GM04503 (cell line): ENCODE measurements around the gene OR5B3.
A peak's percentile ranks its signal among the peaks of the same experiment; 100 is the strongest.
"Not testable (repeated sequence)": the region's sequence is repeated elsewhere in the genome, so short reads cannot be mapped to it uniquely, and the experiment has no call there.

ENCODE experiments used
- DNase-seq: peaks from one replicate; pipeline ENCODE4 v3.0.0-alpha.2; 2012; ENCODE audit warnings: low read depth

The OR5B3 gene

GRCh38 chr11:58406774-58407173, at the start of gene OR5B3:
Gene OR5B3, minus strand, starts transcription at chr11:58406874. Its CDS starts 3,465 bp downstream, at chr11:58403409.
- DNase-seq: no peak

DNA sequence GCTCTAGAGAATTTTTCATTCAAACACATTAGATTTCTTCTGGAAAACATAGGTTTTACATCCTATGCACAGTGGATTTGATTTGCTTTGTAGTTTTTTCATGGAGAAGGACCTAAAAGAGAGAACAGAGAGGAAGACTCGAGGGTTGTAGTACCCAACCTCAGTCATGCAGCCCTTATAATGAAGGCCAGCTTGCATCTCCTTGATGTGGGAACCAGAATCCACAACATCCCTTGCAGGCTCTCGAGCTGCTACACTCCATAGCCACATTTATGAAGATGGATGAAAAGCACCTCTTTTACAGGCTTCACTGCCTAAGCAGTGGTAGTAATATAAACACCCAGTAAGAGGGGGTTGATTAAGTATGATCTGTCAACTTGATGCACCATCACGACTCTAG, 44.9 kb upstream of the OR5B3 start:
- DNase-seq: no peak

DNA sequence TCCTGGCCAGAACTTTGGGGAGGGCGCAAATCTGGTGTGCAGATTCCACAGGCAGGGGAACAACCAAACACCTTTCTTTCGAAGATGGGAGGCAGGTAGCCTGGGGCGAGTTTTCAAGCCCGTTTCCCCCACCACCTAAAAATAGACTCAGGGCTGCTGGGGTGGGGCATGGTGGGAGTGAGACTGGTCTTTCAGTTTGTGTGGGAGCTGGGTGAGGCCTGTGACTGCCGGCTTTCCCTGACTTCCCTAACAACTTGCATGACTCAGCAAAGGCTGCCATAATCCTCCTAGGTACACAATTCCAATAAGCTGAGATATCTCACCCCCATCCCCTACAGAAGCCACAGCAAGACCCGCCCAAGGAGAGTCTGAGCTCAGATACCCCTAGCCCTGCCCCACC, 39.6 kb upstream of the OR5B3 start:
- DNase-seq: no peak

DNA sequence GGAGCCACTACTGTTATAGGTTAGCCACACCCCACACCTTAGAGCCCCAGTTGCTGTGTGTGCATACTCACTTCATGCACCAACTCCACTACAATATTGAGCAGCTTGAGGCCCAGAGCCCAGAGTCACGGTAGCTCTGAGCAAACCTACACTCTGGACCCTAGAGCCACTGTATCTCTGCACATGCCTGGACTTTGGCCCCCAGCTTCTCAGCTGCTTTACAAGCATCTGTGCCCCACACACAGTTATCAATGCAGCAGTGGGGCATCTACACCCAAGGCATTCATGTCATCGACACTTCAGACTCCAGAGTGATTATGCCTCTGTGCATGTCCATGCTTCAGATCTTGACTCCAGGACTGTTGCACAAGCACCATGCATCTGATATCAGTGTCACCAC, 37.6 kb upstream of the OR5B3 start:
- DNase-seq: no peak

DNA sequence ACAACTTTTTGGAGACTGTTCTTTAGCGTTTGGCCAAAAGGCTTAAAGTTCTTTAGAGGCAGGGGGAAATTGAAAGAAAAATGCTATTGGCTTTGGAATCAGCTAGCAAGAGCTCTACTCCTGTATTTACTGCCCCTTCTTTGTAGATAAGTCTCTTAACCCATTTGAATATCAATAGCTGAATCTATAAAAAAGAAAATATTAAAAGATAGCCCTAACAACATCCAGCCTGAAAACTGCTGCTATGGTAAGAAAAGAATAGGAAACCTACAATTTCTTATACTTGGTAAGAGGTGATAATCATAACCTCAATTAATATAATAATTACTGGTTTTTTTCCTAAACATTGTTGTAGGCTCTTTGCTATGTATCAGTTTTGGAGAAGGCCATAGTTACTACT, 35.5 kb upstream of the OR5B3 start, which contains the start of gene OR5B12:
Gene OR5B12 (minus strand): TSS at position 101 of the 400 bp plus-strand sequence. CDS start 2,085 bp downstream, outside the sequence.
- no peak for DNase-seq

DNA sequence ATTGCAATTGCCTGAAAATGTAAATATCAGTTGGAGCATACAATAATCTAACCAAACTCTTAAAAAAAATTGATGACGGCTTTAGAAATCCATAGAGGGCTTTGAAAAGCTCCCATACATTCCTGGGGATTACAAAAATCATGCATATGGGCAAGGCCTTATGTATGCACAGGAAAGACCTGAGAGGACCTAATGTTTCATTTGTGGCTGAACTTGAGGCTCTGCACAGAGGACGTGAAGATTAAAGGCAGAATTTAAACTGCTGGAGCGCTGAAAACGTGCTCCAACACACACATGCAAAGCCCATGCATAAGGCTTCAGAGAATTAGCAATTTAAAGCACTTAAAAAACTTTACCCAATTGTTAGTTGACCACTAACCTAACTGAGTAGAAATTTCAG, 31.8 kb upstream of the OR5B3 start:
- DNase-seq: no peak

DNA sequence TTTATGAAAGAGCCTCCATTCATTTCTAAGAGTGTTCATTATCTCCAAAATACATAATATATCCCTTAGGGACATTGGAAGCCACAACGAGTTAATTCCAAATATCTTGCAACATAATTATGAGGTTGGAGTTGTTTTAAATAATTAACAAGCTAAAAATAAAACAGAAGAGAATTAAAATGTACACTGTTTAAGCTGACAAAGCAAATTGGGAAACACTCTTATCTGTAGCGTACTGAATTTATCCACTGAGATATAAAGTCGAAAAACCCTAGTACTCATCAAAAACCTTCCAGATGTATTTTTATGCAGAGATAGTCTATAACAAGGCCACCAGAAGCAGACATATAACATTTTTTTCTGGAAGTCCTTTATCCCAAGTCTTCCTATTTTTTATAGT, 27.5 kb upstream of the OR5B3 start:
- DNase-seq: no peak

DNA sequence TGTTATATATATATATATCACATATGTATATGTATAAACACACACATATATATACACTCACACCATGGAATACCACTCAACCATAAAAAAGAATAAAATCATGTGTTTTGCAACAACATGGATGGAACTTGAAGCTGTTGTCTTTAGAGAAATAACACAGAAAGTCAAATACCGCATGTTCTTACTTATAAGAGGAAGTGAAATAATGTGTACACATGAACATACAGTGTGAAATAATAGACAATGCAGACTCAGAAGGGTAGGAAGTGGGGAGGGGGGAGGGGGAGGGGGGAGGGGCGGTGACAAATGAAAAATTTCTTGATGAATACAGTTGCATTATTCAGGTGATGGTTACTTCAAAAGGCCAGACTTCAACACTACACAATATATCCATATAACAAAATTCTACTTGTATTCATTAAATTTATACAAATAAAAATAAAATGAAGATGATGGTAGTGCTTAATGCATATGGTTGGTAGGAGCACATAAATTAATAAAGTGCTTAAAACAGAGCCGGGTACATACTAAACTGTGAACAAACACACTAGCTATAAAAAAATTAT, 27.0 kb upstream of the OR5B3 start:
- DNase-seq: no peak

DNA sequence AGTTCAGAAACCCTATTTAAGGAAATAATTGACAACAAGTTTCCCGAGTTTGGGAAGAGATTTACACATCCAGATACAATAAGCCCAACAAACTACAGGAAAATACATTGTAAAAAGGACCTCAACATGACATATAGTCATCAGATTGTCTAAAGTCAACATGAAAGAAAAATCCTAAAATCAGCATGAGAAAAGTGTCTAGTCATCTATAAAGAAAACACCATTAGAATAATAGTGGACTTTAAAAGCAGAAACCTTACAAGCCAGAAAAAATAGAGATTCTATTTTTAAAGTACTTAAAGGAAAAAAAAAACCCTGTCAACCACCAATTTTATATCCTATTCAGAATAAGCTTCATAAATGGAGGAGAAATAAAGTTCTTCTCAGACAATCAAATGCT, 22.6 kb upstream of the OR5B3 start:
- no peak for DNase-seq

DNA sequence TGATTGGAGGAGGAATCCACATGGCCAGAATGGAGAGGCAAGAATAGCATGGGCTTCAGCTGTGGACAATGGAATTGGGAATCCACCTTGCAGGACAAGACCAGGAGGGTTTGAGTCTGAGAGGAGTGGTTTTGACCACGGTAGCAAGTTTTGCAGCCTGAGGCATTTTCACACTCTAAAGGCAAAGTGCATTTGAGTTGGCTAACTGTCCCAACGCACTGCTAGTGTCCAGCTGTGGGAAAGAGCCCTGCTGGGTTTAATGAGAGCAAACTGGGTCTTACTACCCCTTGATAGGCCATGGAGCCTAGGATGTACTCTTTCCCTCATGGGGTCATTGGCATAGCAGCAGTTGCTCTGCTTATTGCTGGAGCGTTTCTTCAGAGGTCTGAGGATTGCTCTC, 21.3 kb upstream of the OR5B3 start, which contains the start of gene OR5B2:
Gene OR5B2 (minus strand): TSS at position 101 of the 400 bp plus-strand sequence. CDS start 4,860 bp downstream, outside the sequence.
- no peak for DNase-seq

DNA sequence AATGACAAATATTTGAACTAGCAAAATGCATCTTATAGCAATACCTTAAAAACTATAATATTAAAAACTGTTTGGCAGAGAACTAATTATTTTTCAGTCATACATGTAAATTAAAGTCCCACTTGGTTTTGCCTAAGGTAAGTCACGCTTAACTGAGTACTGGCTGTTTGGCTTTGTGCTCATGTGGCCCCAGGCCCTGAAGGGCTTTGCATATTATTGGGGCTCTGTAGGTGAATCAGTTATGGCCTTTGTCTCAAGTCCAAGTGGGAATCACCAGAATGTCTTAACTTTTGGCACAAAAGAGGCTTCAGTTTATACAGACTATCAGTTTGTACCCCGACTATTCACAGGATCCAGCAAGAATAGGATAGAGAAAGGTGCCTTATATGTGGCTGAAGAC, 7.1 kb downstream of the OR5B3 start:
- DNase-seq: not testable (repeated sequence)

DNA sequence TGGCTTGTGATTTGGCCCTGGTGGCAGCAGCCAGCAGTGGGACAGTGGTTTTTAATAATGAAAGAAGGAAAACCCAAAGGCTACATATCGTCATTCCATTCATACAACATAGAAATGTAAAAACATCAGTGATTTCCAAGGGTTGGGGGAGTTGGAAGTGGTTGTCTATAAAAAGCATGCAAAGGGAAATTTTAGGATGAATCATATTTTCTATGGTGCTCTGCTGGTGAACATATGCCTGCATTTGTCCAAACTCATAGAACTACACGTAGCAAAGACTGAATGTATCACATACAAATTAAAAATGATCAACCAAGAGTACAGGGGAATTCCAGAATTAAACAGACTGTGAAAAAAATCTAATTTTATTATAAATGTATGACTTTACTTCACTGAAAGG, 11.1 kb downstream of the OR5B3 start:
- DNase-seq: no peak

DNA sequence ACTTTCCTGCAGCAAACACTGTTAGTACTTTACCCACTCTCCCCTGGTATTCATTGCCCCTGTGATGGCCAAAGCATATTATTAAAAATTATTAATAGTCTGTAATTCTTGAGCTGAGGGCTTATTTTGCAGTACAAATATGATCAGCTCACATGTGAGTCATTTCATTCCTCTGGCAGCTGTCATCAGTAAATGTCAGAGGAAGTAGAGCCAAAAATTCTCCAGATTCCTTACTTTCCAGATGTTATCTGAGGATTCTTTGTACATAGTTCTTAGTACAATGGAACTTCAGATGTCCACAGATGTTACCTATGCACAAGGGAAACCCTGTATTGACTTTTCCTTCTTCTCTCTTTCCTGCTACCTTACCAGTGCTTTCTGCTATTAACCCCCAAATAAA, 12.5 kb downstream of the OR5B3 start:
- peak; percentile 47 for DNase-seq

DNA sequence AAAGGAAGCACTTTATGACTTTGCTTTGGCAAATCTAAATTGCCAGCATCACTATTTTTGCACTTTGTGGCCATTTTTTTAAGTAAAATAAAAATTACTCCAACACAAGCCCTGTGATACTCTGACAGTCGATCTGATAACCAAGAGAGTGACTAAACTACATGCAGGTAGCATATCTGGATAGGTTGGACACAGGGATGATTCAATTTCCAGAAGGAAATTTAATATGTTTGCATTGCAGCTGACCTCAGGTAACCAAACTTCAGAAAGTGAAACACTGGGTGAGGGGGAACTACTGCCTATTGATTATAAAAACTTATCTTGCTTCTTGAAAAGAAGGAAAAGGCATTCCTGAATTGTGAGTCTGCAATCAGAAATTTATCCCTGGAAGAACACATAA, 13.9 kb downstream of the OR5B3 start:
- no peak for DNase-seq

- DNase-seq: no peak
Observed at GRCh38 chr11:58391879-58392278, 14.8 kb downstream of the OR5B3 start.

GRCh38 chr11:58390551-58391063, 16.1 kb downstream of the OR5B3 start:
- DNase-seq: no peak

- DNase-seq: no peak
Observed at GRCh38 chr11:58358969-58359368, 47.7 kb downstream of the OR5B3 start, which contains the start of gene OR5B17. Gene OR5B17, minus strand, starts transcription at chr11:58359069. Its CDS starts 0 bp downstream, at chr11:58359069.

DNA sequence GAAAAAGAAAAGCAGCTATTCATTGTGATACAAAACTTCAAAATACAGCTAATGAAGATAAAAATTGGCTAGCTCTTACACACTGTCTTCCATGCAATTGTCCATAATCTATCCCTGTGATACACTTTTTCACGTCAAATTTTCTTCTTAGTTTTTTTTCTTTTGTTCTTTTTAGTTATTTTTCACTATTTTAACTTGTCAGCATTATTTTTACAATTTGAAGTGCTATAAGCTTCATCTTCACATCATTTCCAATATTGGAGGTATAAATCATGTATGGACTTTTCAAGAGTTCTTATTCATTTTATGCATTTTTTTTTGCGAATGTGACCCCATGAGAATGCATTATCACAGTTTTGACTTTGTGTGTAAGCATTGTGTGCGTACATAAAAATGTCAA, 51.9 kb downstream of the OR5B3 start:
- DNase-seq: no peak
